Measurements from ENCODE around the gene RGS19.

The RGS19 gene

GRCh38 chr20:64027981-64028685 is 51.2 kb downstream of the RGS19 start:
- Histone ChIP-seq H3K27me3 (ENCODE audit: control insufficient read depth in 2 of 2, insufficient read depth in 2 of 2, low read length in 2 of 2) (peaks cover 0 to 8% of the 10 kb centered on the region in 2 donors), H3K27ac (ENCODE audit: low read depth in 2 of 2, low read length in 2 of 2) (no peak overlapping the region), H3K36me3 (ENCODE audit: control insufficient read depth in 2 of 2, insufficient read depth in 2 of 2, low read length in 2 of 2) (peaks cover 62 to 78% of the 10 kb centered on the region in 2 donors), H3K4me1 (ENCODE audit: control insufficient read depth in 2 of 2, insufficient read depth in 2 of 2, low read length in 2 of 2) (peaks cover 17 to 23% of the 10 kb centered on the region in 2 donors), H3K9me3 (ENCODE audit: control insufficient read depth in 2 of 2, low read length in 2 of 2) (no peaks in the 10 kb centered on the region), H3K9ac (ENCODE audit: low read depth in 1 of 2, low read length in 2 of 2) (no peak overlapping the region), H3K4me3 (ENCODE audit: low read length in 2 of 2) (no peak overlapping the region)

GRCh38 chr20:64025826-64026412 is 53.4 kb downstream of the RGS19 start:
- no peaks in the 10 kb centered on the region for H3K9me3 ChIP-seq (ENCODE audit: control insufficient read depth in 2 of 2, low read length in 2 of 2)
- H3K9ac ChIP-seq (ENCODE audit: low read depth in 1 of 2, low read length in 2 of 2) = no peak overlapping the region
- peaks cover 17 to 25% of the 10 kb centered on the region in 2 donors for H3K4me1 ChIP-seq (ENCODE audit: control insufficient read depth in 2 of 2, insufficient read depth in 2 of 2, low read length in 2 of 2)
- peaks cover 67 to 85% of the 10 kb centered on the region in 2 donors for H3K36me3 ChIP-seq (ENCODE audit: control insufficient read depth in 2 of 2, insufficient read depth in 2 of 2, low read length in 2 of 2)
- H3K27ac ChIP-seq (ENCODE audit: low read depth in 2 of 2, low read length in 2 of 2) = no peak overlapping the region
- no peak overlapping the region for H3K4me3 ChIP-seq (ENCODE audit: low read length in 2 of 2)
- H3K27me3 ChIP-seq (ENCODE audit: control insufficient read depth in 2 of 2, insufficient read depth in 2 of 2, low read length in 2 of 2) = peaks cover 0 to 3% of the 10 kb centered on the region in 2 donors

- Histone ChIP-seq H3K4me3 (ENCODE audit: low read length in 2 of 2) (no peak overlapping the region), H3K9me3 (ENCODE audit: control insufficient read depth in 2 of 2, low read length in 2 of 2) (no peaks in the 10 kb centered on the region), H3K27me3 (ENCODE audit: control insufficient read depth in 2 of 2, insufficient read depth in 2 of 2, low read length in 2 of 2) (peaks cover 0 to 3% of the 10 kb centered on the region in 2 donors), H3K36me3 (ENCODE audit: control insufficient read depth in 2 of 2, insufficient read depth in 2 of 2, low read length in 2 of 2) (peaks cover 69 to 85% of the 10 kb centered on the region in 2 donors), H3K4me1 (ENCODE audit: control insufficient read depth in 2 of 2, insufficient read depth in 2 of 2, low read length in 2 of 2) (peaks cover 17 to 20% of the 10 kb centered on the region in 2 donors), H3K27ac (ENCODE audit: low read depth in 2 of 2, low read length in 2 of 2) (no peak overlapping the region), H3K9ac (ENCODE audit: low read depth in 1 of 2, low read length in 2 of 2) (no peak overlapping the region)
Measured at GRCh38 chr20:64025101-64025825, 54.1 kb downstream of the RGS19 start.

GRCh38 chr20:64024141-64024990 is 55.0 kb downstream of the RGS19 start:
- Histone ChIP-seq H3K4me1 (ENCODE audit: control insufficient read depth in 2 of 2, insufficient read depth in 2 of 2, low read length in 2 of 2) (peaks cover 13 to 18% of the 10 kb centered on the region in 2 donors), H3K36me3 (ENCODE audit: control insufficient read depth in 2 of 2, insufficient read depth in 2 of 2, low read length in 2 of 2) (peaks cover 65 to 81% of the 10 kb centered on the region in 2 donors), H3K9me3 (ENCODE audit: control insufficient read depth in 2 of 2, low read length in 2 of 2) (no peaks in the 10 kb centered on the region), H3K9ac (ENCODE audit: low read depth in 1 of 2, low read length in 2 of 2) (no peak overlapping the region), H3K4me3 (ENCODE audit: low read length in 2 of 2) (no peak overlapping the region), H3K27me3 (ENCODE audit: control insufficient read depth in 2 of 2, insufficient read depth in 2 of 2, low read length in 2 of 2) (peaks cover 0 to 3% of the 10 kb centered on the region in 2 donors), H3K27ac (ENCODE audit: low read depth in 2 of 2, low read length in 2 of 2) (no peak overlapping the region)

GRCh38 chr20:64023361-64024140 is 55.8 kb downstream of the RGS19 start:
- Histone ChIP-seq H3K9ac (ENCODE audit: low read depth in 1 of 2, low read length in 2 of 2) (no peak overlapping the region), H3K27ac (ENCODE audit: low read depth in 2 of 2, low read length in 2 of 2) (no peak overlapping the region), H3K4me3 (ENCODE audit: low read length in 2 of 2) (no peak overlapping the region), H3K9me3 (ENCODE audit: control insufficient read depth in 2 of 2, low read length in 2 of 2) (no peaks in the 10 kb centered on the region), H3K27me3 (ENCODE audit: control insufficient read depth in 2 of 2, insufficient read depth in 2 of 2, low read length in 2 of 2) (peaks cover 0 to 3% of the 10 kb centered on the region in 2 donors), H3K36me3 (ENCODE audit: control insufficient read depth in 2 of 2, insufficient read depth in 2 of 2, low read length in 2 of 2) (peaks cover 67 to 81% of the 10 kb centered on the region in 2 donors), H3K4me1 (ENCODE audit: control insufficient read depth in 2 of 2, insufficient read depth in 2 of 2, low read length in 2 of 2) (peaks cover 13 to 18% of the 10 kb centered on the region in 2 donors)

All from mucosa of rectum (tissue), 2 donors.